GM12878 (cell line): ENCODE measurements around the gene DDX31.

ENCODE experiments used
- CTCF ChIP-seq, 3 experiments: IDR thresholded peaks in 2 of 3; conservative IDR thresholded peaks in 1 of 3; 2 replicates each; pipeline ENCODE4 v1.5.1; 2011; ENCODE audit warnings: low read depth in 3 of 3, low read length in 3 of 3, mild to moderate bottlenecking in 3 of 3, control low read depth in 2 of 3, moderate library complexity in 2 of 3, inconsistent platforms in 1 of 3, mixed read lengths in 1 of 3; ENCODE audit not compliant: control insufficient read depth in 2 of 3, insufficient read depth in 1 of 3; ENCODE audit errors: extremely low read depth in 1 of 3
- DPF2 ChIP-seq: fragments of 450-650 bp; IDR thresholded peaks from 2 replicates; pipeline ENCODE4 v1.6.1; 2017; ENCODE audit warnings: mild to moderate bottlenecking
- EP300 ChIP-seq, 2 experiments: fragments of 150-350 bp in 1 of 2; IDR thresholded peaks; 2 replicates each; pipeline ENCODE4 v1.6.1; 2011 to 2012; ENCODE audit warnings: low read depth in 2 of 2, low read length in 2 of 2, borderline replicate concordance in 1 of 2, improper control_type of control experiment in 1 of 2, inconsistent platforms in 1 of 2; ENCODE audit not compliant: control insufficient read depth in 1 of 2
- ETV6 ChIP-seq, 2 experiments: fragments of 450-650 bp in 1 of 2; IDR thresholded peaks in 1 of 2; conservative IDR thresholded peaks in 1 of 2; 2 replicates each; pipeline ENCODE4 v1.6.1; 2014; ENCODE audit warnings: antibody characterized with exemption in 1 of 2, borderline replicate concordance in 1 of 2, low read depth in 1 of 2, mild to moderate bottlenecking in 1 of 2, moderate library complexity in 1 of 2
- MXI1 ChIP-seq: fragments of 150-350 bp; IDR thresholded peaks from 2 replicates; pipeline ENCODE4 v1.6.1; 2011; ENCODE audit warnings: low read depth, mild to moderate bottlenecking, inconsistent platforms, low read length, improper control_type of control experiment
- POLR2A ChIP-seq: IDR thresholded peaks from 2 replicates; pipeline ENCODE4 v1.6.1; 2011; ENCODE audit warnings: low read depth, mild to moderate bottlenecking, low read length
- RAD21 ChIP-seq: IDR thresholded peaks from 2 replicates; pipeline ENCODE4 v1.6.1; 2011; ENCODE audit warnings: mild to moderate bottlenecking, low read depth, low read length, moderate library complexity; ENCODE audit not compliant: insufficient read depth
- REST ChIP-seq: IDR thresholded peaks from 2 replicates; pipeline ENCODE4 v1.6.1; 2012; ENCODE audit warnings: mild to moderate bottlenecking, low read depth, low read length
- SMC3 ChIP-seq: IDR thresholded peaks from 2 replicates; pipeline ENCODE4 v1.6.1; 2011; ENCODE audit warnings: low read length, improper control_type of control experiment, borderline replicate concordance
- SP1 ChIP-seq: IDR thresholded peaks from one replicate; pipeline ENCODE4 v1.6.1; 2011; ENCODE audit warnings: low read depth, low read length
- TCF12 ChIP-seq: IDR thresholded peaks from 2 replicates; pipeline ENCODE4 v1.6.1; 2011; ENCODE audit warnings: low read depth, mild to moderate bottlenecking, low read length
- ZBTB33 ChIP-seq: fragments of 450-650 bp; IDR thresholded peaks from 2 replicates; pipeline ENCODE4 v1.6.1; 2017; ENCODE audit warnings: mild to moderate bottlenecking

- TF ChIP-seq DPF2 (no peak), CTCF (IDR thresholded peaks at IDR 0.05 in 2 of 3, conservative IDR thresholded peaks at IDR 0.05 in 1 of 3; ENCODE audit: control insufficient read depth in 2 of 3, extremely low read depth in 1 of 3, insufficient read depth in 1 of 3, low read depth in 3 of 3, low read length in 3 of 3) (no peak), POLR2A (no peak), ETV6 (conservative IDR thresholded peaks at IDR 0.05 in 1 of 2, IDR thresholded peaks at IDR 0.05 in 1 of 2; ENCODE audit: borderline replicate concordance in 1 of 2, low read depth in 1 of 2) (no peak), TCF12 (no peak), SMC3 (no peak), RAD21 (no peak), SP1 (no peak), ZBTB33 (no peak), MXI1 (no peak), EP300 (IDR thresholded peaks at IDR 0.05; ENCODE audit: borderline replicate concordance in 1 of 2, control insufficient read depth in 1 of 2, low read depth in 2 of 2, low read length in 2 of 2) (no peak), REST (no peak)
These were observed 122.3 kb downstream of the DDX31 start for GRCh38 chr9:132547436-132547835.
